Fibroblast of peridontal ligament (primary cell): Measurements from ENCODE around the gene MAPK11.
A peak's percentile ranks its signal among the peaks of the same experiment; 100 is the strongest.

Source experiments
- DNase-seq: peaks from one replicate; pipeline ENCODE4 v3.0.0-alpha.2; 2010; ENCODE audit errors: extremely low read depth

MAPK11 gene

GRCh38 chr22:50248196-50249081, 21.7 kb downstream of the MAPK11 start:
- DNase-seq, result no peak

- DNase-seq, result peak; percentile 18
Measured at GRCh38 chr22:50247748-50248147, 22.4 kb downstream of the MAPK11 start.

- DNase-seq, result no peak
Measured at GRCh38 chr22:50246242-50247175, 23.7 kb downstream of the MAPK11 start.

- DNase-seq, result no peak
Measured at GRCh38 chr22:50245214-50246072, 24.7 kb downstream of the MAPK11 start.

- peak; percentile 87 for DNase-seq
Measured at GRCh38 chr22:50244420-50245213, 25.6 kb downstream of the MAPK11 start, which contains the start of gene TUBGCP6. TSS of gene TUBGCP6 (minus strand) at chr22:50245023. CDS start at chr22:50244459, 564 bp downstream.

- peak; percentile 12 for DNase-seq
Measured at GRCh38 chr22:50243685-50244419, 26.3 kb downstream of the MAPK11 start.

GRCh38 chr22:50242406-50242949, 27.7 kb downstream of the MAPK11 start:
- DNase-seq, result peak; percentile 23

GRCh38 chr22:50238755-50239154, 31.4 kb downstream of the MAPK11 start:
- no peak for DNase-seq

GRCh38 chr22:50236731-50237409, 33.3 kb downstream of the MAPK11 start:
- peak; percentile 22 for DNase-seq

GRCh38 chr22:50233223-50233622, 37.0 kb downstream of the MAPK11 start:
- DNase-seq, result no peak

GRCh38 chr22:50232481-50233151, 37.6 kb downstream of the MAPK11 start:
- DNase-seq, result no peak

- no peak for DNase-seq
Measured at GRCh38 chr22:50229370-50229769, 40.8 kb downstream of the MAPK11 start.

- DNase-seq, result no peak
Measured at GRCh38 chr22:50228366-50228765, 41.8 kb downstream of the MAPK11 start.

GRCh38 chr22:50227579-50228215, 42.5 kb downstream of the MAPK11 start:
- DNase-seq, result no peak

GRCh38 chr22:50226875-50227165, 43.4 kb downstream of the MAPK11 start:
- DNase-seq, result no peak

- no peak for DNase-seq
Measured at GRCh38 chr22:50226063-50226874, 43.9 kb downstream of the MAPK11 start.
